Thyroid gland (tissue), 4 donors: ENCODE measurements around the gene SEPTIN10. TPM values are rescaled to one million over a fixed set of nuclear protein-coding genes. Genes with fewer than 3 reads are reported as not detected.

ENCODE experiments used
- DNase-seq, 2 donors: peaks; one replicate each; pipeline ENCODE4 v3.0.0-alpha.2; 2019
- H3K27ac ChIP-seq, 3 donors: fragments of 200-600 bp; sonication (generic); 1 replicate in 2 of 3; 2 replicates in 1 of 3; pipeline ENCODE4 v1.5.1; 2016 to 2019; ENCODE audit warnings: mild to moderate bottlenecking in 1 of 3, moderate library complexity in 1 of 3
- H3K27me3 ChIP-seq: fragments of 200-600 bp; sonication (generic); one replicate; pipeline ENCODE4 v1.5.1; 2019
- H3K36me3 ChIP-seq, 2 donors: fragments of 200-600 bp; sonication (generic); one replicate each; pipeline ENCODE4 v1.5.1; 2016 to 2019
- H3K4me1 ChIP-seq, 2 donors: fragments of 200-600 bp; sonication (generic); one replicate each; pipeline ENCODE4 v1.5.1; 2017 to 2019
- H3K4me3 ChIP-seq, 3 donors: fragments of 200-600 bp; sonication (generic); replicated peaks in 1 of 3; 1 replicate in 2 of 3; 2 replicates in 1 of 3; pipeline ENCODE4 v1.5.1; 2016; ENCODE audit warnings: mild to moderate bottlenecking in 1 of 3
- H3K9me3 ChIP-seq: fragments of 200-600 bp; sonication (generic); one replicate; pipeline ENCODE4 v1.5.1; 2017
- POLR2A ChIP-seq, 2 donors: fragments of 450-650 bp; IDR thresholded peaks; one replicate each; pipeline ENCODE4 v1.6.1; 2017; ENCODE audit warnings: antibody characterized with exemption in 2 of 2, mild to moderate bottlenecking in 2 of 2, moderate library complexity in 1 of 2
- WGBS, 2 donors: methylation state at CpG; one replicate each; pipeline ENCODE4 v1.1.5; 2017; 5-methylcytosine and 5-hydroxymethylcytosine counted together
- intact Hi-C: fragments of 100-400 bp; cut with DNase I; formaldehyde crosslinking; loops from one replicate; pipeline ENCODE4 v1.15.1; 2023
- total RNA-seq, 4 donors: library from RNA; depleted of rRNA; stranded (reverse); fragments of >200 nt; gene quantifications; one replicate each; pipeline ENCODE4 v1.2.3, GENCODE V29; 2016
- TF ChIP-seq, protein P1 (sequence below), 6 experiments: fragments of 200-600 bp in 3 of 6; fragments of 450-650 bp in 3 of 6; sonication (generic) in 3 of 6; IDR thresholded peaks; one replicate each; pipeline ENCODE4 v1.5.1; 2016 to 2019; ENCODE audit warnings: antibody characterized with exemption in 6 of 6, mild to moderate bottlenecking in 2 of 6, inconsistent platforms in 1 of 6, moderate library complexity in 1 of 6

Gene SEPTIN10
- total RNA-seq, 4 donors from 2014 or later: 61.7 to 99.3 (median 70.4) TPM

DNA sequence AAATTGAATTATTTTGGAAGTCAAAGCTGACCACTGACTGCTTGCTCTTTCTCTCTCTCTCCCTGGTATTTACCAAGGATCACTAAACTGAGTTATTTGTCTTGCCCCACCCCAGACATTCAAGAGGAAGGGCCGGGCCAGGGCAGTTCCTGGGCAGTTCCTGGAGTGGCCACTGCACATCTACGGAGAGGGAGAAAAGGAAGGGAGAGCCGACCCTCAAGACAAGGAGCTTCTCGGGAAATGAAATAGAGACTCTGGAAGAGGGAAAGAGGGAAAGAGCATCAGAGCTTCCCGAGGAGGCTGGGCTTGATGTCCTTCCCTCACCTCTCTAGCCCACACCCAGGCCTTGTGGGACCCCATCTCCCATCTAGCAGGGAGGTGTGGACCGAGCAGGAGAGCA is 83.1 kb downstream of the SEPTIN10 start:
- DNase-seq: peak; percentile 20 to 32
- Histone ChIP-seq H3K27ac (no peak overlapping the region), H3K9me3 (no peaks in the 10 kb centered on the region), H3K27me3 (no peaks in the 10 kb centered on the region), H3K4me1 (peaks cover 0 to 7% of the 10 kb centered on the region in 2 donors), H3K4me3 (no peak overlapping the region), H3K36me3 (no peaks in the 10 kb centered on the region)
- intact Hi-C loops: no loop called here
- no peak for TF ChIP-seq POLR2A (IDR thresholded peaks at IDR 0.05)
- TF ChIP-seq, protein P1, sequence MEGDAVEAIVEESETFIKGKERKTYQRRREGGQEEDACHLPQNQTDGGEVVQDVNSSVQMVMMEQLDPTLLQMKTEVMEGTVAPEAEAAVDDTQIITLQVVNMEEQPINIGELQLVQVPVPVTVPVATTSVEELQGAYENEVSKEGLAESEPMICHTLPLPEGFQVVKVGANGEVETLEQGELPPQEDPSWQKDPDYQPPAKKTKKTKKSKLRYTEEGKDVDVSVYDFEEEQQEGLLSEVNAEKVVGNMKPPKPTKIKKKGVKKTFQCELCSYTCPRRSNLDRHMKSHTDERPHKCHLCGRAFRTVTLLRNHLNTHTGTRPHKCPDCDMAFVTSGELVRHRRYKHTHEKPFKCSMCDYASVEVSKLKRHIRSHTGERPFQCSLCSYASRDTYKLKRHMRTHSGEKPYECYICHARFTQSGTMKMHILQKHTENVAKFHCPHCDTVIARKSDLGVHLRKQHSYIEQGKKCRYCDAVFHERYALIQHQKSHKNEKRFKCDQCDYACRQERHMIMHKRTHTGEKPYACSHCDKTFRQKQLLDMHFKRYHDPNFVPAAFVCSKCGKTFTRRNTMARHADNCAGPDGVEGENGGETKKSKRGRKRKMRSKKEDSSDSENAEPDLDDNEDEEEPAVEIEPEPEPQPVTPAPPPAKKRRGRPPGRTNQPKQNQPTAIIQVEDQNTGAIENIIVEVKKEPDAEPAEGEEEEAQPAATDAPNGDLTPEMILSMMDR (IDR thresholded peaks at IDR 0.05): peak in 3 of 6 experiments; percentile 16 to 27 (median 22)
- WGBS, 2 donors: 30 to 44% methylated on average over 6 of the region's 6 CpGs

DNA sequence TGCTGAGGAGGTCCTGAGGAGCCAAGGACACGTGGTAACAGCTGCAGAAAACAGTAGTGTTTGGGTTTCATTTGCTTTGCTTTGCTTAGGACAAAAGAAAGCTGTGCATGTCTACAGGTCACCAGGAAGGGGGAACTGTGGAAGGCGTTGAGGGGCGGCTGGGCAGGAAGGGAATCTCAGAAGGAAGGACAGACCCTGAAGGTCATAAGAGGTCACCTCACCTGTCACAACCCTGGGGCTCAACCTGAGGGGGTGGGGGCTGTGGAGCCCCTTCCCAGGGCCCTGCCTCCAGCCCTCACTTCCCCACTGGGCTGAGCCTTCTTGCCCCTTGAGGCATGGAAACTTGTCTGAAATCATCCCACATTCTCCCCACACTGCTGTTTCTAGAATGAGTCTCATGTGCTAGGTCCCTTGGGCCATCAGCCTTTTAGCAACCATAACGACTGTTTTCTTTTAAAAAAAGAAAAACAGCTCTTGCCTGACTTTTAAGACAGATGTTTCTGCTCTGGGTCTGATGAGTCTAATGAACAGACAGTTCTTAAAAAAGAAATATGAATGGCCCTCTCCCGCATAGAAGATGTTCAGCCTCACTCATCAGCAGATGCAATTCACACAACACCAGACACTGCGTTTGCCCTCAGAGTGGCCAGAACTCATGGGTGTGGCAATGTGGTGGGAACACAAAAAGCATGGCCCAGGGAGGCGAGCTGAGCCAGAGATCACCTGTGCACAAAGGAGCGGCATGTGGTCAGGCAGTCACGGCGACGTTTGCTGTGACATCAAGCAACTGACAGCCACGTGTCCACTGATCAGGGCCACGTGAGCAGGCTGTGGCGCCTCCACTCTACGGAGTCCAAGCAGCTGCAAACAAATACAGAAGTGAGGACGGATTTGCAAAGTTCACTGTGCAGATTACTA is 84.0 kb downstream of the SEPTIN10 start:
- H3K36me3 ChIP-seq: no peaks in the 10 kb centered on the region
- H3K4me1 ChIP-seq: peaks cover 0 to 7% of the 10 kb centered on the region in 2 donors
- no peaks in the 10 kb centered on the region for H3K9me3 ChIP-seq
- DNase-seq: no peak
- H3K27me3 ChIP-seq: no peaks in the 10 kb centered on the region
- WGBS, 2 donors: 86 to 92% methylated on average over 16 of the region's 16 CpGs
- intact Hi-C loops: no loop called here
- TF ChIP-seq POLR2A (IDR thresholded peaks at IDR 0.05): no peak
- TF ChIP-seq, protein P1 (IDR thresholded peaks at IDR 0.05): no peak
- H3K4me3 ChIP-seq: no peak overlapping the region
- H3K27ac ChIP-seq: no peak overlapping the region

DNA sequence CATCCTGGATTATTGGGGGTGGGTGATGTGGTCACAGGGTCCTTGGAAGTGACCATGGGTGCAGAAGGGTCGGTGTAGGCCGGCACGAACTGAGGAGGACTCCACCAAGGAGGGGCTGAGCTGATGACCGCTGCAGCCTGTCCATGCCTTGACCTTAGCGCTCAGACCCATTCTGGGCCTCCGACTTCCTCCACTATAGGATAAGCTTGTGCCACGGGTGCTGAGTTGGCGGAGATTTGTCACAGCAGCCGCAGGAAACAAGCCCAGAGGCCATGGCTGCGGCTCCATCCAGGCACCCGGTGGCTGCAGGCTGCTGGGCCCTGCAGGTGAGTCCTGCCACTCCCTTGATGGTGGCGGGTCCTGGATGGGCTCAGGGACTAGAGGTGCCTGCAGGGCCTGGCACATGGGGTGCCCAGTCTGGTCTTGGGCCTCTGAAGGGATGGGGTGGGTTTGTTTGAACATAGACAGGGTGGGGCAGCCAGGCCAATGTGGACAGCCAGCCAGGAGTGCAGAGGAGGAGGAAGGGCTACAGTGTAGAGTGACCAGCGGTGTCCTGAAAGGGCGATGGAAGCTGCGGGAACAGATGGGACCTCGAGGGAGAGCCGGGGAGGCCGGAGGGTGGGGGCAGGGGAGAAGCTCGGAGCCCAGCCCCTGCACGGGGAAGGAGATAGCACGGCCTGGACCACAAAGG is 84.8 kb downstream of the SEPTIN10 start:
- H3K4me1 ChIP-seq: peaks cover 0 to 7% of the 10 kb centered on the region in 2 donors
- no peak for DNase-seq
- intact Hi-C loops: no loop called here
- WGBS, 2 donors: 87 to 95% methylated on average over 18 of the region's 21 CpGs
- H3K27me3 ChIP-seq: no peaks in the 10 kb centered on the region
- H3K9me3 ChIP-seq: no peaks in the 10 kb centered on the region
- H3K36me3 ChIP-seq: no peaks in the 10 kb centered on the region
- no peak overlapping the region for H3K27ac ChIP-seq
- TF ChIP-seq POLR2A (IDR thresholded peaks at IDR 0.05): no peak
- TF ChIP-seq, protein P1 (IDR thresholded peaks at IDR 0.05): no peak
- H3K4me3 ChIP-seq: no peak overlapping the region

DNA sequence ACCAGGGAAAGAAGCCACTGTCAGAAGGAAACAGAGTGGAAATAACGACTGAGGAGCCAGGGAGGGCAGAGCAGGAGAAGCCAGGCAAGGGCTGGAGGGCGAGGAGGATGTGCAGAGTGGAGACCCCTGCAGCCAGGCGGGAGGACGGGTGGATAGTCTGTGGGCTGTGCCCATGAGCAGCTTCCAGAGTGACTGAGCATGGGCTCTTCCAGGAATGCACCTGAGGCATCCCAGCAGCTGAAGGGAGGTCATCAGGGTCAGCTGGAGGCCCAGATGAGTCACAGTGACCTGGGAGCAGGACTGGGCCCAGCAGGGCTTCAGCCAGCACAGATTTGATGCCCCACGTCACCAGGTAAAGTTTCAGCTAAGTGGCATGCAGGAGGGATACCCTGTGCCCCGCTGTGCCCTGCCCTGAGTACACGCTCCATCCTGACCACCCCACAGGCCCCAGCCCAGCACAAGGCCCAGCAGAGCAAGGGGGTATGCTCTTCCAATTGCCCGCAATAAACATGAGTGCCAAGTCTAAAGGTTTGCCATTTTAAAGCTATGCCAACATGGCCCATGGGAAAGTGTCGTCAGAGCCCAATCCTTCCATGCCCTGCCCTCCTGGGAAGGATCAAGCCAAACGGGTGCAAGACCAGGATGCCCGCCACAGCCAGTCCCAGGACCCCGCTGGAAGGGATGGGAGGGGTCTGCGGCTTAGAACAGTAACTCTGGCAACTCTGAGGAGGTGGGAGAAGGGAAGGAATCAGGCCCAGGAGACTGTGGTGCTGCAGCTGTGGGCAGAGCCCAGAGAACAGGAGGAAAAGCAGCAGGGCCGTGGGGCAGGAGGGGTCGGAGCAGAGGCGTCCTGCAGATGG is 85.7 kb downstream of the SEPTIN10 start:
- 86 to 96% methylated on average over 14 to 16 of the region's 16 CpGs for WGBS, 2 donors
- no peak for DNase-seq
- TF ChIP-seq, protein P1 (IDR thresholded peaks at IDR 0.05): no peak
- no peak for TF ChIP-seq POLR2A (IDR thresholded peaks at IDR 0.05)
- intact Hi-C loops: no loop called here
- Histone ChIP-seq H3K9me3 (no peaks in the 10 kb centered on the region), H3K27me3 (no peaks in the 10 kb centered on the region), H3K4me3 (no peak overlapping the region), H3K27ac (no peak overlapping the region), H3K4me1 (peaks cover 0 to 7% of the 10 kb centered on the region in 2 donors), H3K36me3 (no peaks in the 10 kb centered on the region)
